Measurements from ENCODE around the gene TMEM169. TPM values are rescaled to one million over a fixed set of nuclear protein-coding genes. Genes with fewer than 3 reads are reported as not detected.

TMEM169 gene
- total and polyA plus RNA-seq, 2 of the 4 experiments (the other 2 are of a cell fraction) = 0.15 to 0.54 TPM

- no peaks in the 10 kb centered on the region for H3K36me3 ChIP-seq (ENCODE audit: control insufficient read depth, insufficient read depth, low read length)
- intact Hi-C loops (cut with micrococcal nuclease) = no loop called here
- H3K4me2 ChIP-seq (ENCODE audit: low read depth, low read length) = peak overlapping the region; percentile 94
- H3K4ac ChIP-seq (ENCODE audit: low read depth, low read length) = peak overlapping the region; percentile 87
- in situ Hi-C loops (cut with MboI; ENCODE audit: low sequenced_read_pairs) = no loop called here
- ChIA-PET CTCF (interaction anchor here (0.6 kb wide), 1 partner anchor 62 kb away, joined by 3 read pairs; no protein-coding TSS in a partner anchor), POLR2A (ENCODE audit: unreplicated experiment) (no interaction called here)
- no peaks in the 10 kb centered on the region for H4K20me1 ChIP-seq (ENCODE audit: insufficient read depth, low read length)
- H3K23ac ChIP-seq (ENCODE audit: low read depth, low read length) = peak overlapping the region; percentile 81
- H3K56ac ChIP-seq (ENCODE audit: extremely low read depth, insufficient read depth, low read length) = peak overlapping the region; percentile 37; the same call in 1 of the 2 replicates
- H3K9ac ChIP-seq (ENCODE audit: low read depth, low read length) = peak overlapping the region; percentile 84
- peaks cover 11% of the 10 kb centered on the region for H3K9me1 ChIP-seq (ENCODE audit: insufficient read depth, low read length)
- dilution Hi-C loops (cut with HindIII; ENCODE audit: low sequenced_read_pairs, unreplicated experiment) = no loop called here
- H2BK120ac ChIP-seq (ENCODE audit: low read depth, low read length) = no peak overlapping the region
- H3K4me3 ChIP-seq (ENCODE audit: insufficient read depth, low read depth, low read length) = peak overlapping the region; percentile 95
- no peak overlapping the region for H3K27ac ChIP-seq (ENCODE audit: insufficient read depth, low read length)
- no peak overlapping the region for H2BK15ac ChIP-seq (ENCODE audit: low read depth, low read length)
- H3K9me3 ChIP-seq (ENCODE audit: control insufficient read depth, insufficient read depth, low read length) = no peaks in the 10 kb centered on the region
- H3K14ac ChIP-seq (replicated peaks; ENCODE audit: low read depth, low read length) = peak overlapping the region; percentile 89
- TF ChIP-seq RFX5 (IDR thresholded peaks at IDR 0.05; ENCODE audit: low read depth, low read length) (no peak), BHLHE40 (IDR thresholded peaks at IDR 0.05; ENCODE audit: low read depth, low read length) (no peak), NFE2L2 (IDR thresholded peaks at IDR 0.05; ENCODE audit: low read depth, low read length) (no peak), MAZ (IDR thresholded peaks at IDR 0.05; ENCODE audit: borderline replicate concordance, low read depth, low read length) (no peak), POLR2A (IDR thresholded peaks at IDR 0.05; ENCODE audit: low read depth, low read length) (no peak), MXI1 (IDR thresholded peaks at IDR 0.05; ENCODE audit: borderline replicate concordance, low read depth, low read length) (no peak), CTCF (conservative IDR thresholded peaks at IDR 0.05; ENCODE audit: low read depth, low read length) (no peak), ELK1 (IDR thresholded peaks at IDR 0.05; ENCODE audit: borderline replicate concordance, low read depth, low read length) (no peak), CHD1 (IDR thresholded peaks at IDR 0.05; ENCODE audit: low read depth, low read length) (no peak), RAD21 (IDR thresholded peaks at IDR 0.05; ENCODE audit: low read length) (no peak), CEBPB (IDR thresholded peaks at IDR 0.05; ENCODE audit: low read depth, low read length) (no peak), USF2 (IDR thresholded peaks at IDR 0.05; ENCODE audit: low read depth, low read length) (no peak), SMC3 (IDR thresholded peaks at IDR 0.05; ENCODE audit: low read depth, low read length) (no peak), MAFK (IDR thresholded peaks at IDR 0.05; ENCODE audit: low read depth, low read length) (no peak), RCOR1 (IDR thresholded peaks at IDR 0.05; ENCODE audit: insufficient replicate concordance, low read length) (no peak)
- WGBS, 2 experiments (ENCODE audit: extremely low coverage in 2 of 2, insufficient read length in 1 of 2) = no CpG with 5 or more reads among the region's 1 CpG
- 0 out of 2 replicates have a peak, but pooled peaks cover 2% of the 10 kb centered on the region for H3K4me1 ChIP-seq (ENCODE audit: control insufficient read depth, insufficient read depth, low read length)
- DNase-seq (no peak), ATAC-seq (ENCODE audit: low read depth) (no peak)
- peaks cover 3 to 16% of the 10 kb centered on the region in 2 experiments; a peak in 3 of 4 replicates for H3K79me1 ChIP-seq (ENCODE audit: low read depth in 1 of 2, low read length in 2 of 2)
- H4K5ac ChIP-seq (ENCODE audit: low read depth, low read length) = peak overlapping the region; percentile 72
- H2BK20ac ChIP-seq (ENCODE audit: low read depth, low read length) = no peak overlapping the region
- H2AK5ac ChIP-seq (ENCODE audit: low read depth, low read length) = no peak overlapping the region
- peak overlapping the region; percentile 88 to 89; a peak in 3 of 4 replicates for H4K8ac ChIP-seq (ENCODE audit: low read depth in 2 of 2, low read length in 2 of 2)
- no peak overlapping the region for H4K91ac ChIP-seq (ENCODE audit: insufficient read depth, low read depth, low read length)
- H2BK5ac ChIP-seq (ENCODE audit: low read depth, low read length, poor library complexity, severe bottlenecking) = no peak overlapping the region
- H3K27me3 ChIP-seq (ENCODE audit: control insufficient read depth, insufficient read depth, low read length) = no peaks in the 10 kb centered on the region
- BruUV-seq (replicated peaks) = no TSS peak
- no peak overlapping the region for H3K18ac ChIP-seq (ENCODE audit: low read depth, low read length)
- H2AK9ac ChIP-seq (replicated peaks; ENCODE audit: low read depth, low read length, poor library complexity) = no peak overlapping the region
- peak overlapping the region; percentile 100 for H2AFZ ChIP-seq (replicated peaks; ENCODE audit: low read length, poor library complexity)
Measured at GRCh38 chr2:216081012-216081411, 707 bp upstream of the TMEM169 start.
